B cell (primary cell): Measurements from ENCODE around the gene CACNA1D. TPM values are rescaled to one million over a fixed set of nuclear protein-coding genes. Genes with fewer than 3 reads are reported as not detected.

ENCODE experiments used
- ATAC-seq: fragments of 200-7000 bp; cut with Tn5 transposase; one replicate; pipeline ENCODE4 v1.10.0; 2021; ENCODE audit warnings: low read depth, mild to moderate bottlenecking, moderate number of reproducible peaks, moderate library complexity
- CTCF ChIA-PET: fragments of 350-600 bp; sonication (Branson Sonifier 250); formaldehyde crosslinking; loops from one replicate; lab custom pipeline; 2021; ENCODE audit warnings: antibody characterized with exemption, inconsistent platforms; lab: Charles Lee
- POLR2A ChIA-PET: fragments of 350-600 bp; sonication (Branson Sonifier 250); formaldehyde crosslinking; loops from one replicate; lab custom pipeline; 2021; ENCODE audit warnings: antibody characterized with exemption; lab: Charles Lee
- DNase-seq: peaks from one replicate; pipeline ENCODE4 v3.0.0; 2013
- H2AFZ ChIP-seq: 2 replicates; pipeline ENCODE4 v1.6.1; 2012; ENCODE audit warnings: mild to moderate bottlenecking, low read depth, low read length; ENCODE audit not compliant: insufficient read depth, poor library complexity, severe bottlenecking
- H3K27ac ChIP-seq, 2 donors: 1 replicate in 1 of 2; 2 replicates in 1 of 2; pipeline ENCODE4 v1.5.1; 2012 to 2013; ENCODE audit warnings: low read length in 2 of 2, mild to moderate bottlenecking in 2 of 2, moderate library complexity in 1 of 2
- H3K27me3 ChIP-seq, 4 experiments: fragments of 200-600 bp in 1 of 4; sonication (generic) in 1 of 4; replicated peaks in 1 of 4; 1 replicate in 2 of 4; 2 replicates in 2 of 4; pipeline versions ENCODE4 v1.6.1 to v1.7.0; 2013 to 2016; ENCODE audit warnings: low read length in 3 of 4, mild to moderate bottlenecking in 2 of 4, mixed read lengths in 1 of 4, moderate library complexity in 1 of 4; ENCODE audit not compliant: insufficient read depth in 4 of 4, control insufficient read depth in 3 of 4; ENCODE audit errors: control extremely low read depth in 1 of 4
- H3K36me3 ChIP-seq, 2 experiments: replicated peaks in 1 of 2; 1 replicate in 1 of 2; 2 replicates in 1 of 2; pipeline versions ENCODE4 v1.6.1 to v1.7.1; 2013; ENCODE audit warnings: low read length in 1 of 2; ENCODE audit not compliant: insufficient read depth in 2 of 2, control insufficient read depth in 1 of 2; ENCODE audit errors: control extremely low read depth in 1 of 2, extremely low read depth in 1 of 2
- H3K4me1 ChIP-seq, 2 donors: fragments of 200-600 bp in 1 of 2; sonication (generic) in 1 of 2; 1 replicate in 1 of 2; 2 replicates in 1 of 2; pipeline versions ENCODE4 v1.5.1 to v1.6.1; 2013 to 2017; ENCODE audit warnings: low read length in 2 of 2; ENCODE audit not compliant: control insufficient read depth in 2 of 2, insufficient read depth in 2 of 2
- H3K4me2 ChIP-seq: replicated peaks from 2 replicates; pipeline ENCODE3; 2012; ENCODE audit warnings: mild to moderate bottlenecking, low read depth, low read length; ENCODE audit not compliant: poor library complexity, severe bottlenecking
- H3K4me3 ChIP-seq, 5 experiments: fragments of 200-600 bp in 1 of 5; sonication (generic) in 1 of 5; 1 replicate in 3 of 5; 2 replicates in 2 of 5; pipeline versions ENCODE4 v1.5.1 to v1.7.0; 2011 to 2016; ENCODE audit warnings: low read length in 4 of 5, mild to moderate bottlenecking in 4 of 5, low read depth in 2 of 5, control low read depth in 1 of 5, moderate library complexity in 1 of 5; ENCODE audit not compliant: insufficient read depth in 1 of 5; ENCODE audit errors: control extremely low read depth in 1 of 5, extremely low read depth in 1 of 5
- H3K79me2 ChIP-seq: fragments of 200-600 bp; sonication (generic); one replicate; pipeline ENCODE4 v1.6.0; 2016; ENCODE audit warnings: low read length; ENCODE audit not compliant: control insufficient read depth, insufficient read depth
- H3K9ac ChIP-seq: fragments of 200-600 bp; sonication (generic); 2 replicates; pipeline ENCODE4 v1.6.1; 2017; ENCODE audit warnings: mild to moderate bottlenecking, low read length, moderate library complexity
- H3K9me3 ChIP-seq, 3 donors: one replicate each; pipeline versions ENCODE4 v1.6.1 to v1.7.1; 2013; ENCODE audit warnings: low read length in 2 of 3; ENCODE audit not compliant: control insufficient read depth in 2 of 3, insufficient read depth in 1 of 3; ENCODE audit errors: control extremely low read depth in 1 of 3
- H4K20me1 ChIP-seq: 2 replicates; pipeline ENCODE4 v1.6.0; 2012; ENCODE audit warnings: mild to moderate bottlenecking, low read length; ENCODE audit not compliant: insufficient read depth, control insufficient read depth, poor library complexity, severe bottlenecking
- H3K27ac Mint-ChIP-seq: one replicate; pipeline ENCODE4 v1.8.0; 2021; ENCODE audit warnings: mixed read lengths
- H3K27me3 Mint-ChIP-seq: one replicate; pipeline ENCODE4 v1.8.0; 2021; ENCODE audit warnings: mixed read lengths
- H3K4me1 Mint-ChIP-seq: one replicate; pipeline ENCODE4 v1.8.0; 2021; ENCODE audit warnings: mixed read lengths
- H3K4me3 Mint-ChIP-seq: one replicate; pipeline ENCODE4 v1.8.0; 2021; ENCODE audit warnings: mixed read lengths
- H3K9me3 Mint-ChIP-seq: one replicate; pipeline ENCODE4 v1.8.0; 2022; ENCODE audit warnings: mixed read lengths; ENCODE audit not compliant: insufficient read depth
- EZH2 ChIP-seq: IDR thresholded peaks from 2 replicates; pipeline ENCODE4 v1.6.1; 2012; ENCODE audit warnings: borderline replicate concordance, low read depth, mild to moderate bottlenecking, moderate library complexity, low read length; ENCODE audit not compliant: insufficient read depth, poor library complexity, severe bottlenecking
- WGBS: methylation state at CpG from one replicate; pipeline ENCODE4 v1.1.5; 2013; ENCODE audit warnings: missing lambda C conversion rate; ENCODE audit not compliant: insufficient coverage; 5-methylcytosine and 5-hydroxymethylcytosine counted together
- intact Hi-C: fragments of 100-400 bp; cut with micrococcal nuclease; formaldehyde crosslinking; loops from one replicate; pipeline ENCODE4 v1.10.0; 2022
- polyA plus RNA-seq: library from polyadenylated mRNA; depleted of rRNA; stranded (reverse); fragments of >200 nt; gene quantifications from 2 replicates; pipeline ENCODE4 v1.2.3, GENCODE V29; 2012
- total RNA-seq, 2 donors: library from RNA; stranded (reverse); fragments of 120-200 nt in 1 of 2; gene quantifications; 1 replicate in 1 of 2; 2 replicates in 1 of 2; pipeline versions ENCODE4 v1.2.3 to v1.2.4, GENCODE V29; 2013 to 2022
- TF ChIP-seq, protein P1 (sequence below): fragments of 200-600 bp; IDR thresholded peaks from one replicate; pipeline ENCODE4 v1.8.0; 2022; ENCODE audit warnings: antibody characterized with exemption, mild to moderate bottlenecking

CACNA1D gene
- total and polyA plus RNA-seq, 2 donors (not counting 1 experiment from before 2014, with no cell fraction given): 0.06 to 0.07 TPM

- Histone ChIP-seq H3K9ac (no peak overlapping the region), H4K20me1 (no peaks in the 10 kb centered on the region), H3K9me3 (no peaks in the 10 kb centered on the region), H3K27me3 (peaks cover 0 to 4% (median 0%) of the 10 kb centered on the region in 4 experiments), H3K4me3 (no peak overlapping the region), H3K27ac (no peak overlapping the region), H2AFZ (no peak overlapping the region), H3K36me3 (no peaks in the 10 kb centered on the region), H3K4me1 (peaks cover 0 to 6% of the 10 kb centered on the region in 2 donors), H3K4me2 (no peak overlapping the region), H3K79me2 (no peaks in the 10 kb centered on the region)
- peaks cover 4% of the 10 kb centered on the region for H3K4me1 Mint-ChIP-seq
- ChIA-PET CTCF (no interaction called here), POLR2A (no interaction called here)
- intact Hi-C loops: no loop called here
- DNase-seq (no peak), ATAC-seq (no peak)
- no peak overlapping the region for H3K27ac Mint-ChIP-seq
- no peaks in the 10 kb centered on the region for H3K9me3 Mint-ChIP-seq
- peaks cover 12% of the 10 kb centered on the region for H3K27me3 Mint-ChIP-seq
- TF ChIP-seq EZH2: no peak
- TF ChIP-seq, protein P1, sequence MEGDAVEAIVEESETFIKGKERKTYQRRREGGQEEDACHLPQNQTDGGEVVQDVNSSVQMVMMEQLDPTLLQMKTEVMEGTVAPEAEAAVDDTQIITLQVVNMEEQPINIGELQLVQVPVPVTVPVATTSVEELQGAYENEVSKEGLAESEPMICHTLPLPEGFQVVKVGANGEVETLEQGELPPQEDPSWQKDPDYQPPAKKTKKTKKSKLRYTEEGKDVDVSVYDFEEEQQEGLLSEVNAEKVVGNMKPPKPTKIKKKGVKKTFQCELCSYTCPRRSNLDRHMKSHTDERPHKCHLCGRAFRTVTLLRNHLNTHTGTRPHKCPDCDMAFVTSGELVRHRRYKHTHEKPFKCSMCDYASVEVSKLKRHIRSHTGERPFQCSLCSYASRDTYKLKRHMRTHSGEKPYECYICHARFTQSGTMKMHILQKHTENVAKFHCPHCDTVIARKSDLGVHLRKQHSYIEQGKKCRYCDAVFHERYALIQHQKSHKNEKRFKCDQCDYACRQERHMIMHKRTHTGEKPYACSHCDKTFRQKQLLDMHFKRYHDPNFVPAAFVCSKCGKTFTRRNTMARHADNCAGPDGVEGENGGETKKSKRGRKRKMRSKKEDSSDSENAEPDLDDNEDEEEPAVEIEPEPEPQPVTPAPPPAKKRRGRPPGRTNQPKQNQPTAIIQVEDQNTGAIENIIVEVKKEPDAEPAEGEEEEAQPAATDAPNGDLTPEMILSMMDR: no peak
- no CpG with 5 or more reads among the region's 6 CpGs for WGBS
- H3K4me3 Mint-ChIP-seq: no peak overlapping the region
These were observed 225.4 kb downstream of the CACNA1D start for GRCh38 chr3:53719796-53720195.

- DNase-seq: no peak
- Mint-ChIP-seq H3K9me3 (no peaks in the 10 kb centered on the region), H3K4me3 (no peak overlapping the region), H3K27me3 (peaks cover 22% of the 10 kb centered on the region), H3K27ac (no peak overlapping the region), H3K4me1 (peaks cover 4% of the 10 kb centered on the region)
- H3K27ac ChIP-seq: no peak overlapping the region
- H3K4me1 ChIP-seq: peaks cover 0 to 6% of the 10 kb centered on the region in 2 donors
- CTCF ChIA-PET: interaction anchor here (0.7 to 1.0 kb wide), 2 partner anchors 9 to 11 kb away, joined by 3 to 4 read pairs; no protein-coding TSS in a partner anchor
- no peak overlapping the region for H2AFZ ChIP-seq
- H3K9me3 ChIP-seq: no peaks in the 10 kb centered on the region
- H3K27me3 ChIP-seq: peaks cover 0 to 4% (median 0%) of the 10 kb centered on the region in 4 experiments
- no peak overlapping the region for H3K4me3 ChIP-seq
- POLR2A ChIA-PET: no interaction called here
- WGBS: 77% methylated on average over 3 of the region's 6 CpGs
- ATAC-seq: no peak
- no peak overlapping the region for H3K4me2 ChIP-seq
- no peaks in the 10 kb centered on the region for H3K36me3 ChIP-seq
- no peak overlapping the region for H3K9ac ChIP-seq
- no peak for TF ChIP-seq EZH2
- TF ChIP-seq, protein P1: no peak
- no peaks in the 10 kb centered on the region for H3K79me2 ChIP-seq
- H4K20me1 ChIP-seq: no peaks in the 10 kb centered on the region
- intact Hi-C loops: no loop called here
These were observed 227.0 kb downstream of the CACNA1D start for GRCh38 chr3:53721187-53722119.
